Caco-2 (cell line): Measurements from ENCODE around the gene FAM13A. TPM values are rescaled to one million over a fixed set of nuclear protein-coding genes. Genes with fewer than 3 reads are reported as not detected.

ENCODE experiments used
- BruUV-seq: library from RNA; stranded (reverse); fragments of 400-500 nt; replicated peaks from 2 replicates; lab custom pipeline; 2021; lab: Mats Ljungman, UMichigan
- CTCF ChIA-PET: fragments of 300-600 bp; sonication (Branson Sonifier 250); formaldehyde crosslinking; loops from one replicate; lab custom pipeline; 2022; ENCODE audit warnings: antibody characterized with exemption; lab: Charles Lee
- POLR2A ChIA-PET: fragments of 300-600 bp; sonication (Branson Sonifier 250); formaldehyde crosslinking; loops from one replicate; lab custom pipeline; 2022; ENCODE audit warnings: antibody characterized with exemption; lab: Charles Lee
- DNase-seq, 2 experiments: peaks; one replicate each; pipeline versions ENCODE4 v3.0.0 to v3.0.0-alpha.2; 2020 to 2022
- H3K27me3 ChIP-seq: replicated peaks from 2 replicates; pipeline ENCODE4 v1.6.0; 2011; ENCODE audit warnings: low read length; ENCODE audit not compliant: control insufficient read depth, insufficient read depth
- H3K36me3 ChIP-seq: 2 replicates; pipeline ENCODE4 v1.5.1; 2011; ENCODE audit warnings: low read length; ENCODE audit not compliant: control insufficient read depth, insufficient read depth
- H3K4me1 ChIP-seq: fragments of 250-450 bp; sonication (Bioruptor Pico); 2 replicates; pipeline ENCODE4 v1.5.1; 2020; ENCODE audit warnings: mild to moderate bottlenecking
- H3K4me3 ChIP-seq: 2 replicates; pipeline ENCODE4 v1.5.1; 2011; ENCODE audit warnings: low read depth, mild to moderate bottlenecking, control low read depth, low read length
- H3K9me3 ChIP-seq: fragments of 250-450 bp; sonication (Bioruptor Pico); 2 replicates; pipeline ENCODE4 v1.5.1; 2020; ENCODE audit warnings: mild to moderate bottlenecking, moderate library complexity
- H3K27ac Mint-ChIP-seq: one replicate; pipeline ENCODE4 v1.8.0; 2022; ENCODE audit warnings: mixed read lengths; ENCODE audit not compliant: unreplicated experiment
- H3K27me3 Mint-ChIP-seq: one replicate; pipeline ENCODE4 v1.8.0; 2022; ENCODE audit warnings: mixed read lengths; ENCODE audit not compliant: insufficient read depth, unreplicated experiment
- H3K36me3 Mint-ChIP-seq: one replicate; pipeline ENCODE4 v1.8.0; 2022; ENCODE audit warnings: mild to moderate bottlenecking, mixed read lengths; ENCODE audit not compliant: insufficient read depth, unreplicated experiment
- H3K4me1 Mint-ChIP-seq: one replicate; pipeline ENCODE4 v1.8.0; 2022; ENCODE audit warnings: low read depth, mixed read lengths; ENCODE audit not compliant: unreplicated experiment
- H3K4me3 Mint-ChIP-seq: one replicate; pipeline ENCODE4 v1.8.0; 2022; ENCODE audit warnings: mild to moderate bottlenecking, moderate library complexity, mixed read lengths; ENCODE audit not compliant: unreplicated experiment
- H3K9me3 Mint-ChIP-seq: one replicate; pipeline ENCODE4 v1.8.0; 2022; ENCODE audit warnings: mixed read lengths; ENCODE audit not compliant: unreplicated experiment
- CTCF ChIP-seq, 2 experiments: fragments of 200-600 bp in 1 of 2; IDR thresholded peaks; 1 replicate in 1 of 2; 2 replicates in 1 of 2; pipeline versions ENCODE4 v1.5.1 to v1.8.0; 2011 to 2022; ENCODE audit warnings: antibody characterized with exemption in 1 of 2, control low read depth in 1 of 2, inconsistent platforms in 1 of 2, low read depth in 1 of 2, low read length in 1 of 2, mild to moderate bottlenecking in 1 of 2, moderate library complexity in 1 of 2; ENCODE audit not compliant: insufficient read depth in 1 of 2, severe bottlenecking in 1 of 2, unreplicated experiment in 1 of 2
- intact Hi-C: fragments of 100-400 bp; cut with micrococcal nuclease; formaldehyde crosslinking; loops from one replicate; pipeline ENCODE4 v1.10.0; 2022; ENCODE audit not compliant: unreplicated experiment
- total RNA-seq: library from RNA; stranded (reverse); gene quantifications from 2 replicates; pipeline ENCODE4 v1.2.3, GENCODE V29; 2022

The FAM13A gene
- total RNA-seq, 1 experiment from 2014 or later: 11.0 TPM

GRCh38 chr4:88750369-88750768, 306.6 kb downstream of the FAM13A start:
- H3K4me3 Mint-ChIP-seq: no peak overlapping the region
- Histone ChIP-seq H3K9me3 (no peaks in the 10 kb centered on the region), H3K36me3 (peaks cover 2% of the 10 kb centered on the region; the same call in 1 of the 2 replicates), H3K4me3 (no peak overlapping the region), H3K27me3 (no peaks in the 10 kb centered on the region), H3K4me1 (peaks cover 23% of the 10 kb centered on the region)
- no peak overlapping the region for H3K27ac Mint-ChIP-seq
- no peaks in the 10 kb centered on the region for H3K36me3 Mint-ChIP-seq
- ChIA-PET CTCF (no interaction called here), POLR2A (no interaction called here)
- no peaks in the 10 kb centered on the region for H3K9me3 Mint-ChIP-seq
- H3K27me3 Mint-ChIP-seq: no peaks in the 10 kb centered on the region
- peaks cover 22% of the 10 kb centered on the region for H3K4me1 Mint-ChIP-seq
- intact Hi-C loops: no loop called here
- TF ChIP-seq CTCF (IDR thresholded peaks at IDR 0.05; ENCODE audit: insufficient read depth in 1 of 2, low read depth in 1 of 2, low read length in 1 of 2, severe bottlenecking in 1 of 2, unreplicated experiment in 1 of 2): no peak
- BruUV-seq: no TSS peak
- DNase-seq: no peak

- POLR2A ChIA-PET: no interaction called here
Observed at GRCh38 chr4:88747351-88747750, 309.6 kb downstream of the FAM13A start.

GRCh38 chr4:88746206-88746605, 310.8 kb downstream of the FAM13A start:
- no peaks in the 10 kb centered on the region for H3K4me1 Mint-ChIP-seq
- ChIA-PET POLR2A (no interaction called here), CTCF (no interaction called here)
- H3K36me3 Mint-ChIP-seq: no peaks in the 10 kb centered on the region
- BruUV-seq: no TSS peak
- Histone ChIP-seq H3K4me3 (no peak overlapping the region), H3K27me3 (no peaks in the 10 kb centered on the region), H3K4me1 (no peaks in the 10 kb centered on the region), H3K9me3 (no peaks in the 10 kb centered on the region), H3K36me3 (peaks cover 2% of the 10 kb centered on the region; the same call in 1 of the 2 replicates)
- H3K9me3 Mint-ChIP-seq: no peaks in the 10 kb centered on the region
- H3K27ac Mint-ChIP-seq: no peak overlapping the region
- no peak for TF ChIP-seq CTCF (IDR thresholded peaks at IDR 0.05; ENCODE audit: insufficient read depth in 1 of 2, low read depth in 1 of 2, low read length in 1 of 2, severe bottlenecking in 1 of 2, unreplicated experiment in 1 of 2)
- no peaks in the 10 kb centered on the region for H3K27me3 Mint-ChIP-seq
- no peak overlapping the region for H3K4me3 Mint-ChIP-seq
- no peak for DNase-seq
- intact Hi-C loops: no loop called here

More at GRCh38 chr4:88747351-88747750, 309.6 kb downstream of the FAM13A start:
- no peak overlapping the region for H3K27ac Mint-ChIP-seq
- intact Hi-C loops: no loop called here
- no TSS peak for BruUV-seq
- no peak overlapping the region for H3K4me3 Mint-ChIP-seq
- Histone ChIP-seq H3K27me3 (no peaks in the 10 kb centered on the region), H3K4me1 (peaks cover 4% of the 10 kb centered on the region; the same call in 1 of the 2 replicates), H3K4me3 (no peak overlapping the region), H3K36me3 (peaks cover 2% of the 10 kb centered on the region; the same call in 1 of the 2 replicates), H3K9me3 (no peaks in the 10 kb centered on the region)
- H3K9me3 Mint-ChIP-seq: no peaks in the 10 kb centered on the region
- TF ChIP-seq CTCF (IDR thresholded peaks at IDR 0.05; ENCODE audit: insufficient read depth in 1 of 2, low read depth in 1 of 2, low read length in 1 of 2, severe bottlenecking in 1 of 2, unreplicated experiment in 1 of 2): no peak
- H3K4me1 Mint-ChIP-seq: peaks cover 7% of the 10 kb centered on the region
- CTCF ChIA-PET: interaction anchor here (0.6 kb wide), 1 partner anchor 143 kb away, joined by 3 read pairs; no protein-coding TSS in a partner anchor
- H3K36me3 Mint-ChIP-seq: no peaks in the 10 kb centered on the region
- DNase-seq: no peak
- H3K27me3 Mint-ChIP-seq: no peaks in the 10 kb centered on the region
